Retina (tissue), 1 donor: ENCODE data around the gene HES1.

ENCODE experiments used
- DNase-seq: peaks from one replicate; pipeline ENCODE4 v3.0.0-alpha.2; 2016

Gene HES1

DNA sequence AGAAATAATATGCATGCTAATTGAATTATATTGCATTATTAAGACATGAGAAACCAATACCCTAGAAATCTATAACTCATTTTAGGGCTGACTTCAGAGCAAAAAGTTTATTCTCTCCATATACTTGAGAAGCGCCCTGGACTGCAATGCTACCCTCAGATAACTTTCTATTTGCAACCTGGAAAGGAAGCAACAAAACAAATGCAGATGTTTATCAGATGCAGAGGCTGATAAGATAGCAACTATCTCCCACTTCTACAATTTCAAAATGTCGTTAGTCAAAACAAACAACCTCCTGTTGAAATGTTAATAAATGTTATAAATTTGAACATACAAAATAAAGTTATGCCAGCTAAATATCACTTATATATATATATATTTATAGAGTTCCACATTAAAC is 34.8 kb downstream of the HES1 start:
- DNase-seq: no peak

- DNase-seq: no peak
Observed at GRCh38 chr3:194174406-194174805, 38.5 kb downstream of the HES1 start.

DNA sequence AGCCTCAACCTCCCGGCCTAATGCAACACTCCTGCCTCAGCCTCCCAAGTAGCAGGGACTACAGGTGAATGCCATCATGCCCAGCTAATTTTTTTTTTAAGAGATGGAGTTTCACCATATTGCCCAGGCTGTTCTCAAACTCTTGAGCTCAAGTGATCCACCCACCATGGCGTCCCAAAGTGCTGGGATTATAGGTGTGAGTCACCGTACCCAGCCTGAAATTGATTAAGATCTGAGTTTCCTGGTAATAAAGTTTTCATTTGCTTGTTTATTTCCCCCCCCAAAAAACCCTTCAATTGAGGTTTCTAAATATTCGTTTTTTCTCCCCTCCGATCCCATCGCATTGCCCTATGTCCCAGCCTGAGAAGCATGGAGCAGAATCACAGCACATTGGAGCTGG is 39.0 kb downstream of the HES1 start:
- no peak for DNase-seq

DNA sequence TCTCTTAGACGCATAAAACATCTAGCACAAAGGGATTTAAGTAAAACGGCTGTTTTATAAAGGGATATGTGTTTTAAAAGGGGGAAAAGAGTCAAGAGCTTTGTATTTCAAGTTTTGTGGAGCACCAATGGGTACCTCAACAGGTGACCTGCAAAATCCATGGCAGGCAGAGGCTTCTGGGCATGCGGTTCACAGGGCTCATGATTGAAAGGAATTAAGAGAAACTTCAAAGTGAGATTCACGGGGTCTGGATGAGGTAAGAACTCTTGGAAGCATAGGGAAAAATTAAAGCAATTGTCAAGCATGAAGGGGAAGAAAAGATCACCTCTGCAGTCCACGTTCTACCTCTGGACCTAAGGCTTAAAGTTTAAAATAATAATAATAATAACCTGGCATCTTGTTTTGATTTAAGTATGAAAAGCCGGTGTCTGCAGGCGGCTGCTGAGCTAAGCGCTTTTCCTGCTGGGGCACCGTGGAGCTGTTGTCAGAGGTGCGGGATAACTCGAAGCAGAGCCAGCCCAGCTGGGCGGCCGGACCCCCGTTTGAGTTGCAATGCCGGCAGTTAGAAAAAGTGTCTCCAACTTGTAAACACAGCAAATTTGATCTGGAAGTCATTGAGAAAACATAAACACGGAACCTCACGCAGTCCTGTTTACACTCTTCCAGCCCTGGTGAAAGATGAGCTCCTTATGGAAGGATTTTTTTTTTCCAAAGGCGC is 40.5 kb downstream of the HES1 start:
- peak; percentile 54 for DNase-seq

GRCh38 chr3:194177141-194177540 is 41.2 kb downstream of the HES1 start:
- no peak for DNase-seq

DNA sequence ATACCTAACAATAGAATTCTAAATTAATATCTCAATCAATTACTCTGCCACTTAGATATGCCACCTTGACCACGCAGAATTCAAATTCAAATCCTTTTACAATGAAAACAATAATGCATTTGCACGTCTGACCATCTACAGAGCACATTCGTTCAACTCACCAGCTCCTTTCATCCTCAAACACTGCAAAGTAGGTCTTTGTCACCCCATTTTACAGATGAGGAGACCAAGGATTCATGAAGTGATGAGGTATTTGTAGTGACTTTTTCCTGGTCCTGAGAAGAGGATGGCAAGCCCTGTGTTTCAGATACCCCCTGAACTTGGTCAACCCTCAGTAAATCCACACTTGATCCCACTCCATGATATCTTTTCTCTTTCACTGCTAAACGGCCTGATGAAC is 42.2 kb downstream of the HES1 start:
- DNase-seq: no peak

GRCh38 chr3:194178669-194179068 is 42.7 kb downstream of the HES1 start:
- no peak for DNase-seq

DNA sequence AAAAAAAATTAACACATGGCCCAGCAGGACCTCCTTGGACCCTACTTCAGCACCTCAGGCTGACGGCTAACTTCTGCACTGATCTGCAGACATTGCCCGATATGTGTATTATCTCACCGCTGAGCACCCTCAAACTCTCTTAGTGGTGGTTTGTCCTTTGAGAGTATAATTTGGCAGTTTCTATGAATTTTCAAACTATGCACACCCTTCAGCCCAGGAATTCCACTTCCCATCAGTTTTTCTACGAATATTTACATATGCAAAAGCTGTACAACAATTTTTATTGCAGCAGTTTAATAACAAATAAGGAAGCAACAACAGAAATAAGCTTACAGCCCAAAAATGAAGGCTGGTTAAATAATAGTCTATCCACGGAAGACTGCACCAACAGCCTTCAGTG is 44.6 kb downstream of the HES1 start:
- no peak for DNase-seq

GRCh38 chr3:194181612-194182529 is 45.9 kb downstream of the HES1 start:
- no peak for DNase-seq

DNA sequence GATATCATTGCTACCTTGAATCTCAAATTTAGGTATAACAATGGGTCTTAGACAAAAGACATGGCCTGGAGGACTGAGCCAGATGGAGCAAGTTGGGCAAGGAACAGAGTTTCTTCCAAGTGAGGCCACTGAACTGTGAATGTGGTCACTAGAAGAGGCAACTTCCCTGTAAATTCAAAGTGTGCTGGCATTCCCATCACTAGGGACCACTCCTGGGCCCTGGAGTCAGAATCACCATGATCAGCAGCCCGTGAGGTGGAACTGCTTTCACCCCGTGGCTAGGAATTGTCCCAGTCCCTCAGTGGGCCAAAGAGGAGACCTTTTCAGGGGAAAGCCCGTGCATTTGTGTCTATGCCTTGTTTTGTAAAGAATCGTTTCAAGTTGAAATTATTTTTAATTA is 47.3 kb downstream of the HES1 start:
- no peak for DNase-seq

DNA sequence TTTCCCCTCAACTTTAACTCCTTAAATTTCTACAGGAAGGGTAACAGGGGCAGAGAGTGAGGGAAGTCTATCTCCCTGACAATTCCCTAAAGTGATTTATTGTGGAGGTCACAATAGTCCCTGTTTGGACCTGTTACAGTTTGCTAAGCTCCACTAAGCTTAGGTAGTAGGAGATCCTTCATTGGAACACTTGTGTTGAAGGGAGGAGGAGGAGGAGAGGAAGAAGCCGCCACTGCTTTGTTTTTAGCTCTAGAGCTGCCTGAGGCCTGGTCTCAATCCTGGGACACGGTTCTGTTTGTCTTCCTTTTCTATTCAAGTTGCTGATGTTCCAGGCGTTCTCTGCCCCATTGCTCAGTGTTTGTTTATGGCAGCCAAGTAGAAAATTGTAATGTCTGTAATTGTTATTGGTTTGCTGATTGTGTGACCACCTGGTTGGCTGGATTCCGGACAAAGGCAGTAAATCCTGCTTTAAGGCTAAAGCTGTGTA is 48.4 kb downstream of the HES1 start:
- DNase-seq: no peak

DNA sequence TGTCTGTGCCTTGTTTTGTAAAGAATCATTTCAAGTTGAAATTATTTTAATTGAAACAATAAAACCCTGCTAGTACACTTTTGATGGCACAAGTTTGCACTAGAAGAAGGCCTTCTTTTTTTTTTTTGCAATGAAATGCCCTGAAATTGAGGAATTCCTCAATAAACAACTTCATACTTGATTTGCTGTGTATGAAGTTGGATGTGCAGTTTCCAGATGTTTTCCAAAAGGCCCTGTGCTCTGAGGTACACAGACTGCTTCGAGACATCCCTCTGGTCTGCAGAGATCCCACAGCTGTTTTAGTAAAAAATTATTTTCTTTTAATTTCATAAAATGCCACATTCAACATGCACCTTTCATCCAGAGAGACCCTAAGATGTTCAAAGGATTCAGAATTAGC is 48.9 kb downstream of the HES1 start:
- no peak for DNase-seq

- no peak for DNase-seq
Observed at GRCh38 chr3:194185221-194185620, 49.3 kb downstream of the HES1 start.

DNA sequence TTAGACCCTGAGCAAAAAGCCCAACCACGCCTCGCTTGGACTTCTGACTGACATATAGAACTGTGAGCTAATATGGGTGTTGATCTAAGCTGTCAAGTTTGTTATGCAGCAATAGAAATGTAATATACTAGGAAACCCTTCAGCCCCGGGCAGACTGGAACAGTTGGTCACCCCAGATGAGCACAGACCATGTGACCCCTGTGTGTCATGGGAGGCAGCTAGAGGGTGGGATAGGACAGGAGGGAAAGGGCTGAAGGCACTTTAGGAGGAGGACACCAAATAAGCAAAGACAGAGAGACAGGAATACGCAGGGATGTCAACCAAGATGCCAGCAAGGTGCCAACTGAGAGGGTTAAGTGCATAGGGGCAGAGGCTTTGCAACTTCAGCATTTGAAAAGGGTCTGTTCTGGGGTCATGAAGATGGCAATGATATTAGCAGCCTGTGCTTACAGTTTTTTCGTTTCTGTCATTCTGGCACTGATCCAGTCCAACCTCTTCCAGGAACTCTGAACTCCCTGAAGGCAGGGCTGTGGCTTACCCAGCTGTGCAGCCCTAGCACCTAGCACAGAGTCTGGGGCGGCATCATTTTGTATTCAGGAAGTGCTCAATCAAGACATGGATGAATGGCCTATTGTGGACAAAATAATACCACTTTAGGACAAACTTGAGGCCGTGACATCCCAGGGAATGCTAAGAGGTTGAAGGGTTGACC is 51.4 kb downstream of the HES1 start:
- no peak for DNase-seq
